Upper lobe of right lung (tissue), 1 donor: ENCODE results near the gene CYB5R4. TPM values are rescaled to one million over a fixed set of nuclear protein-coding genes. Genes with fewer than 3 reads are reported as not detected.

Experiments
- ATAC-seq: fragments of 200-7000 bp; cut with Tn5 transposase; one replicate; pipeline ENCODE4 v1.9.1; 2020; ENCODE audit warnings: mild to moderate bottlenecking, moderate library complexity
- DNase-seq: peaks from one replicate; pipeline ENCODE4 v3.0.0-alpha.2; 2020
- H3K27ac ChIP-seq: fragments of 200-600 bp; one replicate; pipeline ENCODE4 v1.8.0; 2022
- H3K27me3 ChIP-seq: fragments of 200-600 bp; one replicate; pipeline ENCODE4 v1.8.0; 2022; ENCODE audit warnings: mild to moderate bottlenecking
- H3K36me3 ChIP-seq: fragments of 200-600 bp; one replicate; pipeline ENCODE4 v1.8.0; 2022
- H3K4me1 ChIP-seq: fragments of 200-600 bp; one replicate; pipeline ENCODE4 v1.8.0; 2022
- H3K4me3 ChIP-seq: fragments of 200-600 bp; one replicate; pipeline ENCODE4 v1.8.0; 2022; ENCODE audit warnings: mild to moderate bottlenecking
- H3K9me3 ChIP-seq: fragments of 200-600 bp; one replicate; pipeline ENCODE4 v1.8.0; 2022
- CTCF ChIP-seq: fragments of 200-600 bp; IDR thresholded peaks from one replicate; pipeline ENCODE4 v1.8.0; 2022; ENCODE audit warnings: antibody characterized with exemption
- intact Hi-C: fragments of 100-400 bp; cut with DNase I; formaldehyde crosslinking; loops from one replicate; pipeline ENCODE4 v1.11.0; 2022
- total RNA-seq: library from RNA; stranded (reverse); fragmentation: NEBNext Ultra II Directional; extraction: Animal tissue kit (Norgen Biotek cat#: 25700); gene quantifications from one replicate; pipeline ENCODE4 v1.2.1, GENCODE V29; 2021
- donor health status: DM: no; HTN: yes; CAD: no; lungs with severe emphysema.

Gene CYB5R4
- total RNA-seq, 1 donor from 2014 or later: 24.4 TPM

GRCh38 chr6:83824831-83825230 lies 34.7 kb upstream of the CYB5R4 start:
- no peak for TF ChIP-seq CTCF
- Histone ChIP-seq H3K4me1 (no peaks in the 10 kb centered on the region), H3K27me3 (no peaks in the 10 kb centered on the region), H3K27ac (no peak overlapping the region), H3K9me3 (no peaks in the 10 kb centered on the region), H3K36me3 (no peaks in the 10 kb centered on the region), H3K4me3 (no peak overlapping the region)
- intact Hi-C loops: no loop called here
- DNase-seq (no peak), ATAC-seq (no peak)

- no peaks in the 10 kb centered on the region for H3K36me3 ChIP-seq
- ATAC-seq: no peak
- no peak overlapping the region for H3K27ac ChIP-seq
- H3K4me3 ChIP-seq: no peak overlapping the region
- DNase-seq: no peak
- no peaks in the 10 kb centered on the region for H3K4me1 ChIP-seq
- H3K9me3 ChIP-seq: no peaks in the 10 kb centered on the region
- no peak for TF ChIP-seq CTCF
- H3K27me3 ChIP-seq: no peaks in the 10 kb centered on the region
- intact Hi-C loops: no loop called here
Measured at GRCh38 chr6:83827050-83827449, 32.4 kb upstream of the CYB5R4 start.

GRCh38 chr6:83838727-83839126 lies 20.8 kb upstream of the CYB5R4 start:
- no peak for ATAC-seq
- H3K27ac ChIP-seq: no peak overlapping the region
- H3K4me3 ChIP-seq: no peak overlapping the region
- no peaks in the 10 kb centered on the region for H3K36me3 ChIP-seq
- DNase-seq: no peak
- H3K4me1 ChIP-seq: no peaks in the 10 kb centered on the region
- no peak for TF ChIP-seq CTCF
- intact Hi-C loops: no loop called here
- H3K9me3 ChIP-seq: no peaks in the 10 kb centered on the region
- H3K27me3 ChIP-seq: peaks cover 4% of the 10 kb centered on the region

- H3K27me3 ChIP-seq: no peaks in the 10 kb centered on the region
- H3K36me3 ChIP-seq: no peaks in the 10 kb centered on the region
- DNase-seq: no peak
- no peaks in the 10 kb centered on the region for H3K9me3 ChIP-seq
- no peaks in the 10 kb centered on the region for H3K4me1 ChIP-seq
- no peak for ATAC-seq
- no peak overlapping the region for H3K4me3 ChIP-seq
- TF ChIP-seq CTCF: no peak
- no peak overlapping the region for H3K27ac ChIP-seq
- intact Hi-C loops: no loop called here
Measured at GRCh38 chr6:83844170-83844569, 15.3 kb upstream of the CYB5R4 start.

- no peak overlapping the region for H3K27ac ChIP-seq
- H3K4me3 ChIP-seq: no peak overlapping the region
- H3K27me3 ChIP-seq: peaks cover 12% of the 10 kb centered on the region
- no peaks in the 10 kb centered on the region for H3K4me1 ChIP-seq
- H3K9me3 ChIP-seq: no peaks in the 10 kb centered on the region
- intact Hi-C loops: no loop called here
- DNase-seq (no peak), ATAC-seq (no peak)
- H3K36me3 ChIP-seq: no peaks in the 10 kb centered on the region
- no peak for TF ChIP-seq CTCF
Measured at GRCh38 chr6:83846291-83846690, 13.2 kb upstream of the CYB5R4 start.

- H3K27me3 ChIP-seq: peaks cover 21% of the 10 kb centered on the region
Measured at GRCh38 chr6:83847179-83847578, 12.3 kb upstream of the CYB5R4 start.

More at GRCh38 chr6:83847179-83847578, 12.3 kb upstream of the CYB5R4 start:
- ATAC-seq (no peak), DNase-seq (no peak)
- Histone ChIP-seq H3K4me1 (no peaks in the 10 kb centered on the region), H3K4me3 (no peak overlapping the region), H3K36me3 (no peaks in the 10 kb centered on the region), H3K27ac (no peak overlapping the region), H3K9me3 (no peaks in the 10 kb centered on the region)
- intact Hi-C loops: no loop called here
- TF ChIP-seq CTCF: no peak
